Central memory CD8-positive, alpha-beta T cell (primary cell): ENCODE measurements around the gene EIF4E3.

ENCODE experiments used
- ATAC-seq: fragments of 150-1000 bp; cut with Tn5 transposase; replicated peaks from 2 replicates; pipeline ENCODE4 v1.10.0; 2022; ENCODE audit warnings: mild to moderate bottlenecking, moderate FRiP score, moderate number of reproducible peaks; ENCODE audit not compliant: poor library complexity, severe bottlenecking; ENCODE audit errors: extremely low read depth
- DNase-seq, 2 donors: peaks; one replicate each; pipeline ENCODE4 v3.0.0; 2021; ENCODE audit warnings: low spot score in 2 of 2
- H3K27ac Mint-ChIP-seq: one replicate; pipeline ENCODE4 v1.8.0; 2022; ENCODE audit warnings: low read depth, mild to moderate bottlenecking, moderate library complexity, mixed read lengths
- H3K27me3 Mint-ChIP-seq: one replicate; pipeline ENCODE4 v1.8.0; 2022; ENCODE audit warnings: mixed read lengths
- H3K36me3 Mint-ChIP-seq: one replicate; pipeline ENCODE4 v1.8.0; 2022; ENCODE audit warnings: mild to moderate bottlenecking, moderate library complexity, mixed read lengths; ENCODE audit not compliant: insufficient read depth
- H3K4me1 Mint-ChIP-seq: one replicate; pipeline ENCODE4 v1.8.0; 2022; ENCODE audit warnings: mixed read lengths
- H3K4me3 Mint-ChIP-seq: one replicate; pipeline ENCODE4 v1.8.0; 2022; ENCODE audit warnings: mild to moderate bottlenecking, moderate library complexity, mixed read lengths
- H3K9me3 Mint-ChIP-seq: one replicate; pipeline ENCODE4 v1.8.0; 2022; ENCODE audit warnings: mixed read lengths

Gene EIF4E3

DNA sequence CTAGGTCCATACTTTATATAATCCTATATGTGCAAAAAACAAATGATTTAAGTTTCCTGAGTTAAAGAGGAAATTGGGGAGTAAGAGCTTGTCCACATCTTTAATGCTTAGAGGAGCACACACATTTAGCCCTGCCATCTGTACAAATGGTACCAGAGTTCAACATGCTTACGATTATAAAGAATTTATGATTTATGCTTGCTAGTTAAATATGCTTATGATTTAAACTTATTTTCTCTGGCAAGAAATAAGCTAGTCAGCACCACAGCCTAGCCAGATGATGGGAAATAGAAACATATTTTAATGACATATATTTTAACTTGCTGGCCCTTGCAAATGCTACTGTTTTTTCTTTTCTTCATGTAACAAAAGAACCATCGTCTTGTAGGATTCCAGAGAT is 48.3 kb downstream of the EIF4E3 start:
- no peak for DNase-seq
- Mint-ChIP-seq H3K4me1 (no peaks in the 10 kb centered on the region), H3K4me3 (no peak overlapping the region), H3K9me3 (no peaks in the 10 kb centered on the region), H3K27me3 (no peaks in the 10 kb centered on the region), H3K36me3 (peaks cover 12% of the 10 kb centered on the region), H3K27ac (no peak overlapping the region)
- no peak for ATAC-seq

DNA sequence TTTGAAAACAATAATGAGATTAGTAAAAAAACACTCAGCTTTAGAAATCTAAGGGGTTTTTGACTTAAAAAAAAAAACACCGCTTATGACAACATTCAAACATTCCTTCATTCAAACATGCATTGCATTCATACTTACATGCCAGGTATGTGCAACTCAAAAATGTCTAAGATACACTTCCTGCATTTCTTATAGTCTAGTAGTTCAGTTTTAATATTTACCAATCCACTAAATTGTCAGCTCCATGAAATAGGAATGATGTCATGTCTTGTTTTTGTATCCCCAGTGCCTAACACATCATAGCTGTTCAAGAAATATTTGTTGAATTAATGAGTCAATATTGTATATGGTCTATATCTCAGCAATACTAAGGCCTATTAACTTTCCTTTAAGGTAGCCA is 51.7 kb downstream of the EIF4E3 start:
- H3K27ac Mint-ChIP-seq, result no peak overlapping the region
- H3K27me3 Mint-ChIP-seq, result no peaks in the 10 kb centered on the region
- no peak overlapping the region for H3K4me3 Mint-ChIP-seq
- peaks cover 5% of the 10 kb centered on the region for H3K36me3 Mint-ChIP-seq
- H3K9me3 Mint-ChIP-seq, result no peaks in the 10 kb centered on the region
- no peak for ATAC-seq
- DNase-seq, result no peak
- no peaks in the 10 kb centered on the region for H3K4me1 Mint-ChIP-seq

DNA sequence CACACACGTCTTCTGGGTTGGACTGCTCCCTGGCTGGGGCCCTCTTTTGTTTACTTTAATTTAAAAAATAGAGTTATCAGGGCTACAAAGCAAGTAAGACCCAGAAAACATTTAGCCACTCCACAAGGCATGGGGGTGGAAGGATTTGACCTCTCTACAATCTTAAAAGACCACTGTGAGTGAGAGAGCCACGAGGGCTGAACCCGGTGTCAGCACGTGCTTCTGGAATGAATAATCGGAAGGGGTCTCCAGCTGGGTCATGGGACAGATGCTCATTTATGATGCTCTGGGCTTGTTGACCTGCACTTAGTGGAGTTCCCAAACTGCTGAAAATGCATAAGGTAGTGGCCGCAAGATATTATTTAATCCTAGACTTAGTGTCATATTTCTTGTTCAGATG is 52.4 kb downstream of the EIF4E3 start:
- no peak for DNase-seq
- H3K36me3 Mint-ChIP-seq, result peaks cover 5% of the 10 kb centered on the region
- H3K9me3 Mint-ChIP-seq, result no peaks in the 10 kb centered on the region
- H3K4me1 Mint-ChIP-seq, result no peaks in the 10 kb centered on the region
- no peak overlapping the region for H3K4me3 Mint-ChIP-seq
- H3K27me3 Mint-ChIP-seq, result no peaks in the 10 kb centered on the region
- ATAC-seq, result no peak
- no peak overlapping the region for H3K27ac Mint-ChIP-seq

DNA sequence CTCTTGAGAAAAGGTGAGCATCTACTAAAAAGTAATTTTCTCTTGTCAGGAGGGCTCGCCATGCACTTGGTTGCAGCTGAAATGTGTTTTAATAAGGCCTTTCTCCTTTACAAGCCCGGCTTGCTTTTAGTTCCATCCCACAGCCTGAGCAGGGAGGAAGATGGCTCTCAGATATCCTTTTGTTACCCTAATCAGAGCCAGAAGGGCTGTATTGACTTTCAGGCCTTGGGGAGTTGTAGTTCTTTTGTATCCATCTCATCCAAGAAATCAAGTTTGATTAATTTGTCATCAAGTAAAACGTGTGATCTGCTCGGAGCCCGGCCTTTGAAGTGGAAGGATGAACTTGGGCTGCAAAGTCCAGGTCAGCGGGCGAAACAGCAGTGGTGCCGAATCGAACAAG is 52.9 kb downstream of the EIF4E3 start:
- Mint-ChIP-seq H3K9me3 (no peaks in the 10 kb centered on the region), H3K36me3 (peaks cover 5% of the 10 kb centered on the region), H3K4me1 (no peaks in the 10 kb centered on the region)

DNA sequence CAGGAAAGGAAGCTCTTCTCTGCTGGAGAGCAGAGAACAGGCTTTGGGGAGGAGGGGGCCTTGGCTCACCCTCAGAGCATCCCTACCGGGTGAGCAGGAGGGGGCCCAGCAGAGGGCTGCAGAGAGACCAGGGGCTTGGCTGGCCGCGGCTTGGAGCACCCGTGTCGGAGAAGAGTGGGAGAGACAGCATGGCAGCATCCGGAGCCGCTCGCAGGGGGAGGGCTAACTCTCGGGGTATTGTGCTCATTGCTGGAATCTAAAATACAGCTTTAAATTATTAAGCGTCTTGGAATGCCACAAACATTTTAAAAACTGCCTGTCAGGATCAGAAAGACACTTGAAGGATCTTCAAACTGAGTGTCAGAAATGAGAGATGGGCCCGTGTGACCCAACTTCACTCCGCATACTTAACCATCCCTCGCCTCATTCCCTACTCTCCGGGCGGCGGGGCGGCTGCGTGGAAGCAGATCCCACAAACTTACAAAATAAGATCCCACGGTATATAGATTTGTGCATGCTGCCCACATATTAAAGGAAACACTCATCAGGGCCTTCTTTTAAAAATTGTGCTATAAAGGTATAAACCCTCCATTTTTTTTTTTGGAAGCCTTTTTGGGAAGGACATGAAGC is 53.9 kb downstream of the EIF4E3 start:
- Mint-ChIP-seq H3K4me3 (no peak overlapping the region), H3K9me3 (peaks cover under 1% of the 10 kb centered on the region), H3K27me3 (no peaks in the 10 kb centered on the region), H3K36me3 (peaks cover 3% of the 10 kb centered on the region), H3K27ac (no peak overlapping the region), H3K4me1 (no peaks in the 10 kb centered on the region)
- no peak for DNase-seq
- no peak for ATAC-seq

More for the DNA sequence above, 52.9 kb downstream of the EIF4E3 start:
- H3K27ac Mint-ChIP-seq, result no peak overlapping the region
- no peaks in the 10 kb centered on the region for H3K27me3 Mint-ChIP-seq
- no peak for ATAC-seq
- H3K4me3 Mint-ChIP-seq, result no peak overlapping the region
- no peak for DNase-seq

DNA sequence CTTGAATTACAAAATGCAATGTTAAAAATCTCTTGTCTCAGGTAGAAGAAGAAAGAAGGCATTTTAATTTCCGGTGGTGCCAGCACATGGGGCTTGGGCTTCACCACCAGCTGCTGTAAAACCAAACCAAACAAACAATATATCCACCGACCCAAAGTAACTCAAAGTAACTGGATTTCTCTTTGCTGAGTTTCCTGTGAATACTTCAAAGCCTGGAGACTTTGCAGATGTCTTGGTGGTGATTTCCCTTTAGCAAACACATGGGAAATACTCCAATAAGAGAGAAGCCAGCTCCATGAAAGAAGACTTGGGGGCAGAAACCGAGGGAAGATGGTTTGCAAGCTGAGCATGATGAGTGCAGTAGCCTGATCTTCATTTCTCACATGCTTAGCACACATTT is 62.6 kb downstream of the EIF4E3 start:
- H3K4me3 Mint-ChIP-seq, result no peak overlapping the region
- no peaks in the 10 kb centered on the region for H3K4me1 Mint-ChIP-seq
- ATAC-seq (no peak), DNase-seq (no peak)
- no peak overlapping the region for H3K27ac Mint-ChIP-seq
- H3K9me3 Mint-ChIP-seq, result peaks cover 11% of the 10 kb centered on the region
- no peaks in the 10 kb centered on the region for H3K27me3 Mint-ChIP-seq
- H3K36me3 Mint-ChIP-seq, result peaks cover 8% of the 10 kb centered on the region

DNA sequence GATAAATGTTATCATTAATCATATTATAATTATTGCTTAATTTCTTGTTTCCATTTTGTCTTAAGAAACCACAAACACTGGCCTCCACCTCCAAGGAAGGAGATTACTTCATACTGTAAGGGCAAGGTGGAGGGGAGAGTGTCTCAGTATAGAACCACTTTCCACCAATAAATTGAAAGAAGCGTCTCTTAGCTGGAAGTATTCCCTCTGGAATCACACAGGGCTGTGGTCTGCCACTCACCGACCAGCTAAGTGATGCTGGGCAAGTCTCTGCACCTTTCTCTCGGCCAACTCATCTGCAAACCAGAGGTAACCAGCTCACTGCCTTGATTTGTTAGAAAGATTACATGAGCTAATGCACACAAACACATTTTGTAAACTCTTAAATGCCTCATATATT is 63.1 kb downstream of the EIF4E3 start:
- H3K4me3 Mint-ChIP-seq, result no peak overlapping the region
- H3K27ac Mint-ChIP-seq, result no peak overlapping the region

DNA sequence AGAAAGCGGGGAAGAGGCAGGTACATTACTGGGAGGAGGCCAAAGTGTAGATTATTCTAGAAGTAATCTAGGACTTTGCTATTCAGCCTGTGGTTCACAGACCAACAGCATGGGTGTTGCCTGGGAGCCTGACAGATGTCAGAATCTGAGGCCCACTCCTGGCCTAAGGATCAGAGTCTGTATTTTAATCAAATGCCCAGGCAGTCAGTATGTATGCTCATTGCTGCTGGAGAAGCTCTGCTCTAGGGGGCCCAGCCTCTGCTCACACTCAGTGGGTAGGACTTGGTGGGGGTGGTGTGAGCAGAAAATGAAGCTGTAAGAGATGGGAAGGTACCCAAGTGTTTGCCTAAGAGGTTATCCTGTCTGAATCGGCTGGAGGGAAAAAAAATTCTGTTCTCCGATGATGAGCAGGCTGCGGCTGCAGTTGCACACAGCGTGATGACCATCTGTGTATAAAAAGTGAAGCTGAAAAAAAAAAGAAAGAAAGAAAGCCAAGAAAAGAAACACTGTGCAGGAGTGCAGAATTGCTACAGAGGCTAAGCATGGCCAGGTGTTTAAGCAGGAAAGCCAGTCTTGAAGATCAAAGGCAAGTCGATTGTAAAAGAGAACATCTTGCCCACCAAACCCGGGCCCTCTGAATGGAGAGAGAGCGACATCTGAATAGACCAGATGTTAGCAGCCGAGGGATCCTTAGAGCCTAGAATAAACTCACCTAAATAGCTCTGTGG is 65.2 kb downstream of the EIF4E3 start:
- Mint-ChIP-seq H3K27me3 (no peaks in the 10 kb centered on the region), H3K4me3 (no peak overlapping the region), H3K27ac (no peak overlapping the region), H3K4me1 (no peaks in the 10 kb centered on the region), H3K9me3 (no peaks in the 10 kb centered on the region), H3K36me3 (peaks cover 5% of the 10 kb centered on the region)
- DNase-seq, result no peak
- no peak for ATAC-seq

More for the DNA sequence above, 63.1 kb downstream of the EIF4E3 start:
- Mint-ChIP-seq H3K36me3 (peaks cover 8% of the 10 kb centered on the region), H3K27me3 (no peaks in the 10 kb centered on the region), H3K9me3 (peaks cover 11% of the 10 kb centered on the region), H3K4me1 (no peaks in the 10 kb centered on the region)
- ATAC-seq (no peak), DNase-seq (no peak)

DNA sequence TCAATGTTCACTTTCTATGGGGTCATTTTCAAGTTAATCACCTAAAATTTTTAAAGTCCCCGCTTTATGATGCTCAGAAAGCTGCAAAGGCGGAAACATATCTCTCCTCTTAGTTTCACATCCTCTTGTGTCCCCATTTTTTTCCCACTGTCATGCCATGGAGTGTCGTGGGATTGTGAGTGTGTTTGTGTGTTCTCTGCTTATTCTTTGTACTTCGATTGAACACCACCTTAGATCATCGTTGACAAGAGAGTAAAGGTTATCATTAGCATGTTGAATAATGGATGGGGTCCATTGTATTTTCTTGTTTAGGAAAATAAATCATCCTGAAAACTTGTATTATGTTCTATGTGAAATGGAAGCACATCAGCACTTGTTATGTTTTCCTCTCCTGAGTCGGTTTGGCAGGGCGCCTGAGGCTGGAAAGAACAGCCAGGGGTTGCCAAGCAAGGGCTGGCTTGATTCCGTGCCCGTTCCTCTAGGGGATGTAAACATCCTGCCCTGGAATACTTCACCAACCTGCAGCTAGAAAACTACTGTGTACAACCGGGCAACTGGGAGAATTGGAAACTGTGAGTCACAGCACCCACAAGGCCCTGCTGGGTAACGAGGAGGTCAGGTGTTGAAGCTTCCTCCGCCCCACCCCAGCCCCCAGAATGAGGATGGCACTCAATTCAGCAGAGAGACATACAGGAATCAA is 67.2 kb downstream of the EIF4E3 start:
- H3K36me3 Mint-ChIP-seq, result peaks cover 1% of the 10 kb centered on the region
- no peaks in the 10 kb centered on the region for H3K9me3 Mint-ChIP-seq
- DNase-seq (no peak), ATAC-seq (no peak)
- H3K4me3 Mint-ChIP-seq, result no peak overlapping the region
- H3K4me1 Mint-ChIP-seq, result no peaks in the 10 kb centered on the region
- H3K27ac Mint-ChIP-seq, result no peak overlapping the region
- no peaks in the 10 kb centered on the region for H3K27me3 Mint-ChIP-seq

DNA sequence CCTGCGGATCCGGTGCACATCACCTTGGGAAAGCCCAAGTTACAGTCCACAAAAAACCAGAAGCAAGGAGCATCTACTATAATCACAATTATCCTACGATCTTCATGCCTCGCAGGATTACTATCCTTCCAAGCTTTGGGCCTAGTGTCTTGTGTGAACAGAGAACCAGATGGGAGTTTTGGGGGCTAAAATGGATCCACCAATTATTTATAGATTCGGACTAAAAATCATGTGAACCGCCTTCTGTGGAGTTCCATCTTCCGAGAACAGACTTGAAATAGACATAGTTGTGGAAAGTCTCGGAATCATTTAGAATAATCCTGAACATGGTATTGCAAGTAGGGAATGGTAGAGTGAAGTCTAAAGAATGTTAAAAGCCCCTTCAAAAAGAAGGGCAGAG is 70.1 kb downstream of the EIF4E3 start:
- DNase-seq (no peak), ATAC-seq (no peak)
- no peaks in the 10 kb centered on the region for H3K4me1 Mint-ChIP-seq
- no peaks in the 10 kb centered on the region for H3K27me3 Mint-ChIP-seq
- no peak overlapping the region for H3K4me3 Mint-ChIP-seq
- no peak overlapping the region for H3K27ac Mint-ChIP-seq
- H3K36me3 Mint-ChIP-seq, result peaks cover 1% of the 10 kb centered on the region
- no peaks in the 10 kb centered on the region for H3K9me3 Mint-ChIP-seq

DNA sequence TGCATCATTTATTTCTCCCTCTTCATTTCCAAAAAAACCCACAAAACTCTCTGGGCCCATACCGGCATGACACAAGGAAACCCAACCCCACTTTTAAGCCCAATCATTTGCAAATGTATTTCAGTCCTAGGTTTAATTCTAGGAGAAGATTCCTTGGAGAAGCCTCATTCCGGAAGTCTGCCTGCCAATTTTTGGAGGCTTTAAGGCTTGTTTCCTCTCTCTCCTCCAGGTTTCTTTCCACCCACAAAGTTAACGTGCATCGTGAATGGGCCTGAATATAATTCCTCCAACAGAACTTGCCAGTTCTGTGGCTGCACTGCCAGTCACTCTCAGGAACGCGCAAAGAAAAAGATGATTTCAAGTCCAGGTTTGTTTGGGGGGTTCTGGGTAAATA is 71.8 kb downstream of the EIF4E3 start:
- Mint-ChIP-seq H3K9me3 (no peaks in the 10 kb centered on the region), H3K4me1 (no peaks in the 10 kb centered on the region), H3K4me3 (no peak overlapping the region), H3K27me3 (no peaks in the 10 kb centered on the region), H3K27ac (no peak overlapping the region), H3K36me3 (peaks cover 1% of the 10 kb centered on the region)
- DNase-seq, result no peak
- no peak for ATAC-seq

DNA sequence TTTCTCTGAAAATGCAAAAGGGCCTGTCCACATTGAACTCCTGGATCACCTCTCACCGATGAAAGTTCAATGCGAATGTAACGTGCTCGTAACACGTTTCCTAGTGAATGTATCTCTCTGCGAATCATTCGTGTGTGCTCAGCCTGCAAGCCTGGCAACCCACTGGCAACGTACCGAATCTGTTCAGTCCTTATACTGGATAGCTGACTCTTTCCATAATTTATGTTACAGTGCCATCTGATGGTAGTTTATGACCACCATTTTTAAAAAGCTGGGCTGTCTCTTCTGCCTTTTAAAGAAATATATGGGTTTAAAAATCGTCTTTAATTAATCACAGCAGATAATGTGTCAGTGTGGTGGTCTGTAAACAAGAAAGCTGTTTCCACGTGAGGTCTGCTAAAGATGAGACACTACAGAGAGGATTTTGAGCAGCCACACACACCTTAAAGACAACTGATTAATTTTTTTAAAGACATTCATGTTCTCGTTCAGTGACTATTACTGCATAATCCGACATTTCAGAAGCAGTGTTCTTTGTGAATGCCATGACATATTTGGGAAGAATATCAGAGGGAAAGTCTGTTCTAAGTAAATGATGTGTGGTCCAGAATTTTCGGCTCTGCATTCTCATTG is 72.3 kb downstream of the EIF4E3 start:
- no peaks in the 10 kb centered on the region for H3K4me1 Mint-ChIP-seq
- ATAC-seq (no peak), DNase-seq (no peak)
- H3K27me3 Mint-ChIP-seq, result no peaks in the 10 kb centered on the region
- peaks cover 1% of the 10 kb centered on the region for H3K36me3 Mint-ChIP-seq
- no peak overlapping the region for H3K4me3 Mint-ChIP-seq
- no peaks in the 10 kb centered on the region for H3K9me3 Mint-ChIP-seq
- no peak overlapping the region for H3K27ac Mint-ChIP-seq
